Measurements from ENCODE around the gene ASCC3.

Gene ASCC3

DNA sequence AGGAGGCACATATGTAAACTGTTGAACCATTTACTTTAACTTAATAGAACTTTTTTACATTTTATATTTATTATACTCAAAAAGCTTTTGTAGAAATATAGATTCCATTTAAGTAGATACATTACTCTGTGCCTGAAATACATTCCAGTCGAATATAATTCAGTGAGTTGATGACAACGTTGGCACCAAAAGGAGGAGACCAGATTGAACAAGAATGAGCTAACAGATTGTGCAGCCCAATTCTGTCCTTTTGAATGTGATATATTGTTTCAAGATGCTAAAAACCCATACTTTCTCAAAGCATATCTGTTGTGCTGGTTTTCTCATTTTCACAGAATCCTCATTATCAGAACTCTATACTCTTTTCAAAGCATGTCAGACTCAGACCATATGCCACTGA, 269.0 kb downstream of the ASCC3 start:
- no peaks in the 10 kb centered on the region for H3K27me3 ChIP-seq (ENCODE audit: control insufficient read depth, low read length)
- H3F3A ChIP-seq (ENCODE audit: control insufficient read depth, insufficient read depth): no peaks in the 10 kb centered on the region
- TF ChIP-seq, protein P1, sequence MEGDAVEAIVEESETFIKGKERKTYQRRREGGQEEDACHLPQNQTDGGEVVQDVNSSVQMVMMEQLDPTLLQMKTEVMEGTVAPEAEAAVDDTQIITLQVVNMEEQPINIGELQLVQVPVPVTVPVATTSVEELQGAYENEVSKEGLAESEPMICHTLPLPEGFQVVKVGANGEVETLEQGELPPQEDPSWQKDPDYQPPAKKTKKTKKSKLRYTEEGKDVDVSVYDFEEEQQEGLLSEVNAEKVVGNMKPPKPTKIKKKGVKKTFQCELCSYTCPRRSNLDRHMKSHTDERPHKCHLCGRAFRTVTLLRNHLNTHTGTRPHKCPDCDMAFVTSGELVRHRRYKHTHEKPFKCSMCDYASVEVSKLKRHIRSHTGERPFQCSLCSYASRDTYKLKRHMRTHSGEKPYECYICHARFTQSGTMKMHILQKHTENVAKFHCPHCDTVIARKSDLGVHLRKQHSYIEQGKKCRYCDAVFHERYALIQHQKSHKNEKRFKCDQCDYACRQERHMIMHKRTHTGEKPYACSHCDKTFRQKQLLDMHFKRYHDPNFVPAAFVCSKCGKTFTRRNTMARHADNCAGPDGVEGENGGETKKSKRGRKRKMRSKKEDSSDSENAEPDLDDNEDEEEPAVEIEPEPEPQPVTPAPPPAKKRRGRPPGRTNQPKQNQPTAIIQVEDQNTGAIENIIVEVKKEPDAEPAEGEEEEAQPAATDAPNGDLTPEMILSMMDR (IDR thresholded peaks at IDR 0.05; ENCODE audit: low read depth, low read length, poor library complexity, severe bottlenecking): no peak
- TF ChIP-seq EZH2phosphoT487 (IDR thresholded peaks at IDR 0.05; ENCODE audit: borderline replicate concordance, low read length): no peak
- no peaks in the 10 kb centered on the region for H4K20me1 ChIP-seq (ENCODE audit: control insufficient read depth, insufficient read depth, low read depth, low read length)
- H3K9me2 ChIP-seq (replicated peaks; ENCODE audit: control insufficient read depth, low read length): no peaks in the 10 kb centered on the region
- H3K9me3 ChIP-seq (ENCODE audit: control insufficient read depth, insufficient read depth, low read length): no peaks in the 10 kb centered on the region
- no peaks in the 10 kb centered on the region for H3K36me3 ChIP-seq (ENCODE audit: control insufficient read depth, low read length)
- no peak overlapping the region for H3K4me2 ChIP-seq (ENCODE audit: low read length)
- H3K4me1 ChIP-seq (ENCODE audit: control insufficient read depth, low read length): no peaks in the 10 kb centered on the region
- H3K27ac ChIP-seq (ENCODE audit: low read depth, low read length): no peak overlapping the region
- H3K4me3 ChIP-seq (ENCODE audit: low read length): no peak overlapping the region
- H3K79me2 ChIP-seq (ENCODE audit: control insufficient read depth, low read length): no peaks in the 10 kb centered on the region

- H3K27ac ChIP-seq (ENCODE audit: low read depth, low read length): no peak overlapping the region
- H3F3A ChIP-seq (ENCODE audit: control insufficient read depth, insufficient read depth): no peaks in the 10 kb centered on the region
- H3K4me1 ChIP-seq (ENCODE audit: control insufficient read depth, low read length): no peaks in the 10 kb centered on the region
- no peaks in the 10 kb centered on the region for H3K27me3 ChIP-seq (ENCODE audit: control insufficient read depth, low read length)
- no peak for TF ChIP-seq EZH2phosphoT487 (IDR thresholded peaks at IDR 0.05; ENCODE audit: borderline replicate concordance, low read length)
- TF ChIP-seq, protein P1 (IDR thresholded peaks at IDR 0.05; ENCODE audit: low read depth, low read length, poor library complexity, severe bottlenecking): no peak
- no peak overlapping the region for H3K4me2 ChIP-seq (ENCODE audit: low read length)
- no peaks in the 10 kb centered on the region for H3K9me2 ChIP-seq (replicated peaks; ENCODE audit: control insufficient read depth, low read length)
- no peak overlapping the region for H3K4me3 ChIP-seq (ENCODE audit: low read length)
- H3K36me3 ChIP-seq (ENCODE audit: control insufficient read depth, low read length): 0 out of 2 replicates have a peak, but pooled peaks cover 3% of the 10 kb centered on the region
- no peaks in the 10 kb centered on the region for H3K79me2 ChIP-seq (ENCODE audit: control insufficient read depth, low read length)
- no peaks in the 10 kb centered on the region for H4K20me1 ChIP-seq (ENCODE audit: control insufficient read depth, insufficient read depth, low read depth, low read length)
- H3K9me3 ChIP-seq (ENCODE audit: control insufficient read depth, insufficient read depth, low read length): no peaks in the 10 kb centered on the region
Measured at GRCh38 chr6:100599088-100599770, 281.9 kb downstream of the ASCC3 start.

GRCh38 chr6:100595456-100595855, 285.7 kb downstream of the ASCC3 start:
- Histone ChIP-seq H3K9me2 (replicated peaks; ENCODE audit: control insufficient read depth, low read length) (no peaks in the 10 kb centered on the region), H4K20me1 (ENCODE audit: control insufficient read depth, insufficient read depth, low read depth, low read length) (no peaks in the 10 kb centered on the region), H3K9me3 (ENCODE audit: control insufficient read depth, insufficient read depth, low read length) (no peaks in the 10 kb centered on the region), H3K27me3 (ENCODE audit: control insufficient read depth, low read length) (no peaks in the 10 kb centered on the region), H3K4me1 (ENCODE audit: control insufficient read depth, low read length) (no peaks in the 10 kb centered on the region), H3K79me2 (ENCODE audit: control insufficient read depth, low read length) (no peaks in the 10 kb centered on the region), H3F3A (ENCODE audit: control insufficient read depth, insufficient read depth) (no peaks in the 10 kb centered on the region), H3K4me3 (ENCODE audit: low read length) (no peak overlapping the region), H3K27ac (ENCODE audit: low read depth, low read length) (no peak overlapping the region), H3K36me3 (ENCODE audit: control insufficient read depth, low read length) (peaks cover 4% of the 10 kb centered on the region; the same call in 1 of the 2 replicates), H3K4me2 (ENCODE audit: low read length) (no peak overlapping the region)
- TF ChIP-seq, protein P1 (IDR thresholded peaks at IDR 0.05; ENCODE audit: low read depth, low read length, poor library complexity, severe bottlenecking): no peak

Data from DOHH2 (cell line).